ENCODE data around the gene ARID3B. TPM values are rescaled to one million over a fixed set of nuclear protein-coding genes. Genes with fewer than 3 reads are reported as not detected.

Gene ARID3B
- total RNA-seq, 1 experiment from 2014 or later, result 8.1 TPM

- intact Hi-C loops (cut with micrococcal nuclease), result no loop called here
- peaks cover 5 to 24% of the 10 kb centered on the region in 2 experiments; a peak in 3 of 4 replicates for H3K4me1 ChIP-seq (ENCODE audit: control insufficient read depth in 1 of 2, insufficient read depth in 2 of 2, low read length in 2 of 2)
- POLR2A ChIA-PET, result no interaction called here
- H3K9me2 ChIP-seq (ENCODE audit: insufficient read depth), result no peaks in the 10 kb centered on the region
- H3K27ac ChIP-seq (ENCODE audit: low read depth, low read length), result no peak overlapping the region; the same call in 1 of the 2 replicates
- no peak for DNase-seq (ENCODE audit: low read depth, low spot score)
- H3K4me2 ChIP-seq (ENCODE audit: low read length), result no peak overlapping the region
- H3K36me3 ChIP-seq (ENCODE audit: control insufficient read depth in 1 of 2, insufficient read depth in 2 of 2, low read length in 2 of 2), result peaks cover 29 to 56% of the 10 kb centered on the region in 2 experiments
- no peak overlapping the region for H3K9ac ChIP-seq (ENCODE audit: low read length)
- H3K27me3 ChIP-seq (ENCODE audit: insufficient read depth, low read length), result no peaks in the 10 kb centered on the region
- H3K4me3 ChIP-seq (replicated peaks in 1 of 2; ENCODE audit: low read depth in 1 of 2, low read length in 2 of 2), result no peak overlapping the region
- ATAC-seq, result no peak
- H3K79me2 ChIP-seq (ENCODE audit: insufficient read depth, low read length), result peaks cover 82% of the 10 kb centered on the region
- H3K9me3 ChIP-seq (ENCODE audit: control insufficient read depth in 1 of 2, insufficient read depth in 1 of 2, low read depth in 1 of 2, low read length in 2 of 2), result no peaks in the 10 kb centered on the region
- CTCF ChIA-PET, result interaction anchor here (2.0 kb wide), 1 partner anchor 246 kb away, joined by 16 read pairs; no protein-coding TSS in a partner anchor
- no TSS peak for BruUV-seq (replicated peaks)
- RAD21 ChIA-PET (ENCODE audit: low non-redundant PET in 1 of 2, low total read pairs in 2 of 2, uncharacterized antibody in 2 of 2, unreplicated experiment in 2 of 2), result no interaction called here
- H2AFZ ChIP-seq (ENCODE audit: low read depth, low read length, poor library complexity, severe bottlenecking), result no peak overlapping the region
- no peak for TF ChIP-seq SRF (IDR thresholded peaks at IDR 0.05; ENCODE audit: low read depth)
- TF ChIP-seq FOSL1 (IDR thresholded peaks at IDR 0.05; ENCODE audit: low read depth), result no peak
- no peak for TF ChIP-seq ZNF274 (IDR thresholded peaks at IDR 0.05; ENCODE audit: low read depth, low read length)
- TF ChIP-seq EZH2phosphoT487 (IDR thresholded peaks at IDR 0.05; ENCODE audit: borderline replicate concordance), result no peak
- no peak for TF ChIP-seq SP1 (IDR thresholded peaks at IDR 0.05; ENCODE audit: low read depth)
- no peak for TF ChIP-seq TCF7L2 (IDR thresholded peaks at IDR 0.05; ENCODE audit: borderline replicate concordance, extremely low read depth, insufficient read depth, insufficient read length)
- no peak for TF ChIP-seq POLR2A (IDR thresholded peaks at IDR 0.05; ENCODE audit: borderline replicate concordance, extremely low read depth, insufficient read depth, insufficient read length)
- TF ChIP-seq RAD21 (IDR thresholded peaks at IDR 0.05; ENCODE audit: low read depth), result no peak
- no peak for TF ChIP-seq EZH2 (IDR thresholded peaks at IDR 0.05)
- no peak for TF ChIP-seq ELF1 (IDR thresholded peaks at IDR 0.05; ENCODE audit: borderline replicate concordance, low read depth)
- no peak for TF ChIP-seq CTCF (IDR thresholded peaks at IDR 0.05 in 2 of 3, conservative IDR thresholded peaks at IDR 0.05 in 1 of 3; ENCODE audit: borderline replicate concordance in 1 of 3, insufficient read depth in 1 of 3, low read depth in 2 of 3, low read length in 2 of 3)
- TF ChIP-seq, protein P1, sequence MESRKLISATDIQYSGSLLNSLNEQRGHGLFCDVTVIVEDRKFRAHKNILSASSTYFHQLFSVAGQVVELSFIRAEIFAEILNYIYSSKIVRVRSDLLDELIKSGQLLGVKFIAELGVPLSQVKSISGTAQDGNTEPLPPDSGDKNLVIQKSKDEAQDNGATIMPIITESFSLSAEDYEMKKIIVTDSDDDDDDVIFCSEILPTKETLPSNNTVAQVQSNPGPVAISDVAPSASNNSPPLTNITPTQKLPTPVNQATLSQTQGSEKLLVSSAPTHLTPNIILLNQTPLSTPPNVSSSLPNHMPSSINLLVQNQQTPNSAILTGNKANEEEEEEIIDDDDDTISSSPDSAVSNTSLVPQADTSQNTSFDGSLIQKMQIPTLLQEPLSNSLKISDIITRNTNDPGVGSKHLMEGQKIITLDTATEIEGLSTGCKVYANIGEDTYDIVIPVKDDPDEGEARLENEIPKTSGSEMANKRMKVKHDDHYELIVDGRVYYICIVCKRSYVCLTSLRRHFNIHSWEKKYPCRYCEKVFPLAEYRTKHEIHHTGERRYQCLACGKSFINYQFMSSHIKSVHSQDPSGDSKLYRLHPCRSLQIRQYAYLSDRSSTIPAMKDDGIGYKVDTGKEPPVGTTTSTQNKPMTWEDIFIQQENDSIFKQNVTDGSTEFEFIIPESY (IDR thresholded peaks at IDR 0.05; ENCODE audit: extremely low read depth, insufficient replicate concordance, low read length), result no peak
- no peak for TF ChIP-seq YY1 (IDR thresholded peaks at IDR 0.05; ENCODE audit: extremely low read depth, insufficient replicate concordance, low read depth, low read length)
- TF ChIP-seq, protein P2, sequence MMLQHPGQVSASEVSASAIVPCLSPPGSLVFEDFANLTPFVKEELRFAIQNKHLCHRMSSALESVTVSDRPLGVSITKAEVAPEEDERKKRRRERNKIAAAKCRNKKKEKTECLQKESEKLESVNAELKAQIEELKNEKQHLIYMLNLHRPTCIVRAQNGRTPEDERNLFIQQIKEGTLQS (IDR thresholded peaks at IDR 0.05), result no peak
- no peak for TF ChIP-seq CEBPB (IDR thresholded peaks at IDR 0.05; ENCODE audit: low read depth)
- TF ChIP-seq, protein P3, sequence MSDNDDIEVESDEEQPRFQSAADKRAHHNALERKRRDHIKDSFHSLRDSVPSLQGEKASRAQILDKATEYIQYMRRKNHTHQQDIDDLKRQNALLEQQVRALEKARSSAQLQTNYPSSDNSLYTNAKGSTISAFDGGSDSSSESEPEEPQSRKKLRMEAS (IDR thresholded peaks at IDR 0.05), result no peak
- no peak for TF ChIP-seq ZFX (IDR thresholded peaks at IDR 0.05)
- no peak for TF ChIP-seq SIN3A (IDR thresholded peaks at IDR 0.05; ENCODE audit: low read depth)
- peaks cover 6% of the 10 kb centered on the region; the same call in 1 of the 2 replicates for H4K20me1 ChIP-seq (ENCODE audit: insufficient read depth)
These were observed 79.1 kb downstream of the ARID3B start for GRCh38 chr15:74619916-74620635.
